ENCODE data around the gene NGLY1.

Gene NGLY1

DNA sequence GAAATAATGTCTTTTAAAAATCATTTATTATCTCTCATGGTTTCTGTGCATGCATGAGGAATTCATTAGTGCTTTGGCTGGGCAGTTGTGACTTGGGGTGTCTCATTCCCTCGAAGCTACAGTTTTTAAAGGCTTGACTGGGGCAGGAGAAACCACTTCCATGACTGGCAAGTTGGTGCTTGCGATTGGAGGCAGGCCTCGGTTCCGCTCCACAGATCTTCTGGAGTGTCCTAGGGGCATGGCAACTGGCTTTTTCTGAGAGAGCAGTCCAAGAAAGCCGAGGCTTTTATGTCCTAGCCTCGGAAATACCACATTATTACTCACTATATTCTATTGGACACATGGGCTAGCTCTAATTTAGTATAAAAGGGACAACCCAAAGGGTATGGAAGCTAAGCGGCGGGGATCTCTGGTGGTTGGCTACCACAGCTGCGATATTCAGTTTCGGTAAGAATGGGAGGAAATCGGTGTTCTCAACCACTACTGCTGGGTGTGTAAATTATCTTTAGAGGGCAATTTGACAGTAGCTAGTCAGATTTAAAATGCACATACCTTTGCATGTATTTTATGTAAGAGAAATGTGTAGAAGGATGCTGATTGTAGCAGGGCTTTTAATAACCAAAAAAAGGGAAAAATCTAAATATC is 69.8 kb downstream of the NGLY1 start:
- no peak for DNase-seq (ENCODE audit: extremely low read depth in 1 of 2, low read depth in 1 of 2)

DNA sequence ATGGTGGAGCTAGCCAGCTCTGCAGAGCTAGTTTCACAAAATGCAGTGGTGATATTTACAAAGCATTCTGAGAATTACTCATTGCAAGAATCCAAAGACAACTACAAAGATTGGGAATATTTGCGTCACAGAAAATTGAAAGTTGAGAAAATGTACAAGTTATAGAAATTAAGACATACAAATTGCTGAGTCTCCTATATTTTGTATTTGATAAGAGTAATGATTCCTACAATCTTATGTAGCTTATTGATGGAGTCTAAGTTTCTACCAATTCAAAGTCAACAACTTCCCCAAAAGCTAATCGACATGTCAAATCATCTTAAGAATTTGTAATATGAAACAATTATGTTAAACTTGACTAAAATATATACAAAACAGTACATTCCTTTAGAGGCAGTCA is 72.2 kb downstream of the NGLY1 start:
- DNase-seq (ENCODE audit: extremely low read depth in 1 of 2, low read depth in 1 of 2) = no peak

DNA sequence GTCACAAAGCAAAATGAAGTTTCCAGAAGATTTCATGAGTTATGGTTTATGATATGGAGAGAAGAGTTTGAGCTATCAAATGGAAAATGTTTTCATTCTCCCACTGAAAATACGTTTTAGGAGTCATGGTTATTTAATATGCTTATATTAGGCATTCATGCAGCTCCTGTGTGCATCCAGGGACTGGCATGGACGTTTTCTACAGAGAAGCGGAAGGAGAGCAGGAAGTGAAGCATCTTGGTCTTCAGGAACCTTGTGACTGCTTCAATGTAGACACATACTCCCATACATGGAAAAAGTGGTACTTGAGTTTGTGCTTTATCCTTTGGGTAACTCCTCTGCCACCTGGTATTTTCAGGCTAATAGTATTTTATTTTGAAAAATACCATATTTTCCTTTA is 75.2 kb downstream of the NGLY1 start:
- no peak for DNase-seq (ENCODE audit: extremely low read depth in 1 of 2, low read depth in 1 of 2)

DNA sequence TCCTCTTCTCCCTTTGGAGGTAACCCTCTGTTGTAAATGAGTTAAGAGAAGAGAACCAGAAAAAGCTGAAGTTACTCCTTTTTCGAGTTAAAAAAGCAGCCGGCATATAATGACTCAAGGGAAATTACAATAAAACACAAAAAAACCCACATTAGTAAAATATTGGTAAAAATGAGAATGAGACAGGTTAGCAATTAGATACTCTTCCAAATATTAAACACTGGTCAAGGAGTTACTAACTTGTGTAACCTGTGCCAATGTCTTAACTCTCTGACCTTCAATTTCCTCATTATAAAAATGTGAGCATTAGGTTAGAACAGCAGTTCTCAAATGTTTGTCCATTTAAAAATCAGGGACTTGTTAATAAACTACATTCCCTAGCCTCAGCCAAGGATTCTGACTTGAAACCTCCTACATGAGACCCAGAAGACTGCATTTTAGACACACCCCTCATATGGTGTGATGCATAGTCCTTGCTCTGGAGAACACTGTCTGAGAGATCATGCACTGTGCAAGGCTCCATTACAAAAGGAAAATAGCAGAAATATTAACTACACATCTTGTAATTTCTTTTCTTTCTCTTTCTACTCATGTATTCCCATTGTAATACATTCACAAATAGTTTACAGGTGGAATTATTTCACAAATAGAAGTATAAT is 75.8 kb downstream of the NGLY1 start:
- no peak for DNase-seq (ENCODE audit: extremely low read depth in 1 of 2, low read depth in 1 of 2)

DNA sequence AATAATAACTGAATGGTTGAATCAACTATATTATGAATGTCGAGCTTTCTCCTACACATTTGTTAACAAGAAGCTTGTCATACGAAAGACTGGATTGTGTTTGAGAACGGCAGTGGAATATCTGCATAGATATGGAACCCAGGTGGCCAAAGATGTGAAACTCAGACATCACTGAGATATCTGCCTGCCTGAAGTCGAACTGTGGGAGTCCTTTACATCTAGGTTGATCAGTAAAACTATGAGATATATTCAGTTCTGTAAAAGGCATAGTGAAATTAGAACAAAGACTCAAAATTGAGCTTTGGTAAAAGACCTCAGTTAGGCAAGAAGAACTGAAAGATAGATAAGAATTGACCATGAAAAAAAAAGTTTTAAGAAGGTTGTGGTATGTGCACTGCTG is 77.0 kb downstream of the NGLY1 start:
- no peak for DNase-seq (ENCODE audit: extremely low read depth in 1 of 2, low read depth in 1 of 2)

DNA sequence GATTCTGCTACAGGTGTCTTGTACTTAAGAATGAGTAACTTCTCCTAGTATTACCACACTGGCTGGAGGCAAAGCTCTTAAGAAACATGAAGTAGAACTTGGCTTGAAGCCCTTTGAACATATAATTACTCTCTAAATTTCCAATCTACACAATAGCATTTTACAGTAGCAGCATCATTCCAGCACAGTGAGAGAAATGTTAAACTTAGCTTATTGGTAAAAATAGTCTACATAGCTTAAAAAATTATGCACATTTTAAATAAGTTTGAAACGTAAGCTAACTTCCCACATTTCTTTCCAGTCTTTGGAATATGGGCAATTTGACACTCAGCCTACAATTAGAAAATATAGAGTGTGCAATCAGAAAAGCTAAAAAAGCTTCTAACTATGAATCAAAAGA is 85.7 kb downstream of the NGLY1 start:
- no peak for DNase-seq (ENCODE audit: extremely low read depth in 1 of 2, low read depth in 1 of 2)

DNA sequence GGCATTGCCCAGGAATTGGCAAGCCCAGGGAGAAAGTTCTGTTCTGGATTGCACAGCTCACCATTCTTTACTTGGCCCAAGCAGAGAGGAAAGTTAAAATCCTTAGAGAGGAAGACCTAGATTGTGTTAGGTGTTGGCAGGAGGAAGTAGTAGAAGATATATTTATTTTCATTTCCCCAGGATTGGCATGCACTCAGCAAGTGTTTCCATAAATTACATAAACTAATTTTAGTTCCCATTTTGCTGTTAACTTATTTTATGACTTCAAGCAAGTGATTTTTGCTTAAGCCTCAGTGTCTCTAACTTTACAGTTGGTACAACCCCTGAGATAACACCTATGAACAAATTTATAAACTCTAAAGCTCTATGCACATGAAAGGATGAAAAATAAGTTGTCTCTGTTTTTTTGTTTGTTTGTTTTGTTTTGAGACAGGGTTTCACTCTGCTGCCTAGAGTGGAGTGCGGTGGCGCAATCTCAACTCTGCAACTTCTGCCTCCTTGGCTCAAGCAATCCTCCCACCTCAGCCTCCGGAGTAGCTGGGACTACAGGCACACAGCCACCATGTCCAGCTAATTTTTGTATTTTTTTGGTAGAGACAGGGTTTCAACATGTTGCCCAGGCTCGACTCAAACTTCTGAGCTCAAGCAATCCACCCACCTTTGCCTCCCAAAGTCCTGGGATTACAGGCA is 87.4 kb downstream of the NGLY1 start:
- DNase-seq (ENCODE audit: extremely low read depth in 1 of 2, low read depth in 1 of 2) = no peak

DNA sequence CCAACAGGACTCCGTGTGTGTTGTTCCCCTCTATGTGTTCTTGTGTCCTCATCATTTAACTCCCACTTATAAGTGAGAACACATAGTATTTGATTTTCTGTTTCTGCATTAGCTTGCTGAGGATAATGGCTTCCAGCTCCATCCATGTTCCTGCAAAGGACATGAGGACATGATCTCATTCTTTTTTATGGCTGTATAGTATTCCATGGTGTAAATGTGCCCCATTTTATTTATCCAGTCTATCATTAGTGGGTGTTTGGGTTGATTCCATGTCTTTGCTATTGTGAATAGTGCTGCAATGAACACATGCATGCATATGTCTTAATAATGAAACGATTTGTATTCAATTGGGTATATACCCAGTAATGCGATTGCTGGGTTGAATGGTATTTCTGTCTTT is 90.0 kb downstream of the NGLY1 start:
- DNase-seq (ENCODE audit: extremely low read depth in 1 of 2, low read depth in 1 of 2) = no peak

DNA sequence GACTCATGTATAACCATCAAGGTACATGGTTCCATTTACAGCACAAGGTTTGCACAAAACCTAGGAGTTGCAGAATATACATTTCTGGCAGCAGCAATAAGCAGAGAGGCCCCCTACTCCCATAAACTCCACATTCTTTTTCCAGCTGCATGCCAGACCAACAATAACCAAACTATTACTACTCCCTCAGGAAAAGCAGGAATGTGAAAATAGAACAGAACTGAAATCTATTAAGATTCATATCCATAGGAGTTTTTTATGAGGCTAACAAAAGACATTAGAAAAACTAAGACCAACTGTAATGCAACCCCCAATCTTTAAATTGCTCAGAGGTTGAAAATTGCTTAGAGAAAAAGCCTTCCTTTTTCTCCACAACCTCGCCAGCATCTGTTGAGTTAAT is 90.9 kb downstream of the NGLY1 start:
- DNase-seq (ENCODE audit: extremely low read depth in 1 of 2, low read depth in 1 of 2) = no peak

DNA sequence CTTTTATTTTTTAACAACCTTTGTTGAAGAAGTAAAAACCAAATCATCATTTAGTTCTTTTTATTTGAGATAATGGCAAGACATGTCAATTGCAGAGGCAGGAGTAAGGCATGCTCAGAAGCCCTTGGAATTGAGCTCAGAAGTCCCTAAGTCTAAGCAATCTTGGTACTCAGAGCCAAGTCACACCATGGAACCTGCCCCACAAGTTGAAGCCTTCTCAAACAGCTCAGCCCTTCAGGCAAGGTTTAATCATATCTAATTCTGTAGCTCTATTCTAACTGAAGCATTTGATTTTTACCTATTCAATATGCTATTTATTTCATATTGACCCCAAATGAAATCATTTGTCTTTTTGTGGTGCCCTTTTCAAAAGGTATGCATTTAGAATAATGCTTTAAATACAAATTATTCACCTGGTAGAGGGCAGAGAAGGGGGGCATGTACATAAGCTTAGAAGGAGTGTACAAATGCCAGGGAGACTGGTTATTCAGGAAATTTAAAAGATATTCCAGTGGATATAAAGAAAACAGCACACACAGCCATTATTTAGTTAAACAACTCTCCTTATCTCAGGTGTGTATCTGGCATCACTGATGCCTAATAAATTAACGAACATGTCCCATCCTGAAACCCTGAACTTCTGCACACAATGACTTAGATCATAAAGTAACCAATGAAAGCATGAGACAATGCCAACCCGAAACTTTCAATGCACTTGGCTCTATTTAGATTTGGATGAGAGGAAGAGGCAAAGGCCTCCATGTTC is 92.3 kb downstream of the NGLY1 start:
- DNase-seq (ENCODE audit: extremely low read depth in 1 of 2, low read depth in 1 of 2) = no peak

DNA sequence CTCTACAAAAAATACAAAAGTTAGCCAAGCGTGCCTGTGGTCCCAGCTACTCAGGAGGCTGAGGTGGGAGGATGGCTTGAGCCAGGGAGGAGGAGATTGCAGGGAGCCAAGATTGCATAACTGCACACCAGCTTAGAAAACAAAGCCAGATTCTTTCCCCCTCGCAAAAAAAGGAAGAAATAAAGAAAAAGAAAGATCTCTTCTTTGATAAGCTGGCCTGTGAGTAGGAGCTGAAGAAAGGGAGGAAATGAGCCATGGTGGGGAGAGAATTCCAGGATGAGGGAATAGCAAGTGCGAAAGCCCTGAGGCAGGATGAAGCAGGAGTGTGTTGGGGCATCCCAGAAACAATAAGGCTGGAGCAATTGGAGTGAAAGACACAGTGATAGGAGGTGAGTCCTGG is 94.0 kb downstream of the NGLY1 start:
- DNase-seq (ENCODE audit: extremely low read depth in 1 of 2, low read depth in 1 of 2) = no peak

DNA sequence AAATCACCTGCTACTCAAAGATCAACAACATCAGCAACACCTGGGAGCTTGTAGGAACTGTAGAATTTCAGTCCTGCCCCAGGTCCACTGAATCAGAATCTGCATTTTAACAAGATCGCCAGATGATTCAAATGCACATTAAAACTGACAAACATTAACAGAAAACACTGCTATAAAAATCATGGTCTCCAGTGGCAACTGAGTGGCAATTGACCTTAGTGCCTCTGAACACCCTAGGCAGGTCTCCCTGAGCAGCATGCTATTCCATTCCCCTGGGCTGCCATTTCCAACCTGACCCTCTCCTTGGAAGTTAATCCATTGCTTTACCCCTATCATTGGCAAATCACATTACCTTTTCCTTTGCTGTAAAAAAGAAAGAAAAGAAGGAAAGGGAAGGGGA is 95.5 kb downstream of the NGLY1 start:
- DNase-seq (ENCODE audit: extremely low read depth in 1 of 2, low read depth in 1 of 2) = no peak

DNA sequence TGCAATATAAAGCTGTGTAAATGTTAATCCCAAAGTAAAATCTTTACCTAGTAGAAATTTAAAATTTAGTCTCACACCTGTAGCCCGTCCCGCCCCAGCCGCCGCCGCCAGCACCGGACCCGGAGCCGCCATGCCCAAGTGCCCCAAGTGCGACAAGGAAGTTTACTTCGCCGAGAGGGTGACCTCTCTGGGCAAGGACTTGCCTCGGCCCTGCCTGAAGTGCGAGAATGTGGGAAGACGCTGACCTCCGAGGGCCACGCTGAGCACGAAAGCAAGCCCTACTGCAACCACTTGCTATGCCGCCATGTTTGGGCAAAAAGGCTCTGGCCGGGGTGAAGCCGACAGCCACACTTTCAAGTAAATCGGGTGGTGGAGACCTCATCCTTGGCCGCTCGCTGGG is 96.5 kb downstream of the NGLY1 start:
- DNase-seq (ENCODE audit: extremely low read depth in 1 of 2, low read depth in 1 of 2) = no peak

DNA sequence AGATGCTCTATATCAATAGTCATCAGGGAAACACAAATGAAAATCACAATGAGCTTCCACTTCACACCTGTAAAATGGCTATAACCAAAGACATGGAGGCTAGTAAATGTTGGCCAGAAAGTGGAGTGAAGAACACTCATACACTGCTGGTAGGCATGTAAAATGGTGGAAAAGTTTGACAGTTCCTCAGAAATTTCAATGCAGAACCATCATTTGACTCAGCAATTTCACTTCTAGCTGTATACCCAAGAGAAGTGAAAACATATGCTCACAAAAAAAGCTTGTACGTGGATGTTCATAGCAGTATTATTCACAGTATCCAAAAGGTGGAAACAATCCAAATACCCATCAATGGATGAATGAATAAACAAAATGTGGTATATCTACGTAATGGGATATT is 99.4 kb downstream of the NGLY1 start:
- DNase-seq (ENCODE audit: extremely low read depth in 1 of 2, low read depth in 1 of 2) = no peak

DNA sequence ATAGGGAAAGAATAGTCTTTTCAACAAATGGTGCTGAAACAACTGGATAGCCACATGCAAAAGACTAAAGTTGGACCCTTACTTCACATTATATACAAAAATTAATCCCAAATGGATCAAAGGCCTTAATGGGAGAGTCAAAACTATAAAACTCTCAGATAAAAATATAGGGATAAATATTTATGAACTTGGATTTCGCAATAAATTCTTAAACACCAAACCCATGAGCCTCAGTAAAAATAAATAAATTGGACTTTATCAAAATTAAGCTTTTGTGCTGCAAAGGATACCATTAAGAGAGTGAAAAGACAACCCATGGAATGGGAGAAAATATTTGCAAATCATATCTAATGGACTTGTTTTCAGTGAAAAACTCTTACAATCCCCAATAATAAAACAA is 99.8 kb downstream of the NGLY1 start:
- DNase-seq (ENCODE audit: extremely low read depth in 1 of 2, low read depth in 1 of 2) = no peak

DNA sequence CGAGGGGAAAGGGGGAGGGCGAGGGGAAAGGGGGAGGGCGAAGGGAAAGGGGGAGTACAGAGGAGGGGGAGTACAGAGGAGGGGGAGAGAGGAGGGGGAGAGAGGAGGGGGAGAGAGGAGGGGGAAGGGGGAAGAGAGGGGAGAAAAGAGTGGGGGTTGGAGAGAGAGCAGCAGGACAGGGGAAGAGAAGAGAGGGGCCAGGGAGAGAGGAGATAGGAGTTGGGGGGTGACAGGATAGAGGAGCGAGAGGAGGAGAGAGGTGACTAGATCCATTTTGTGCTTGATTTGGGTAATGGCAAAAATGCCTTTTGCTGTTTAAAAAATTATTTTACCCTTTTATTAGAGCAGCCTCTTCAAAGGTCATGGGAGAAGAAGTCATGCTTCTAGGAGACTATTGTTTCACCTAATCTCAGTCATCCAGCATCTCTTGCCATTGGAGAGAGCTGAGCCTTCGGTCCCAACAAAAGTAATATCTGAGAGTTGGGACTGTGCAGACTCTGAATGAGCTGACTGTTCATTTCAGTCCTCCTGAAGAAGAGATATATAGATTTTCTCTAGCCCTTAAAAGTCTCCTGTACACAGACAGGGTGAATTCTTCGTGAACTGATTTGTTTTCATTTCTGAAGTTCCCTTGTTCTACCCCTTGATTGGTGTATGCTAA is 103.5 kb downstream of the NGLY1 start:
- DNase-seq (ENCODE audit: extremely low read depth in 1 of 2, low read depth in 1 of 2) = no peak

DNA sequence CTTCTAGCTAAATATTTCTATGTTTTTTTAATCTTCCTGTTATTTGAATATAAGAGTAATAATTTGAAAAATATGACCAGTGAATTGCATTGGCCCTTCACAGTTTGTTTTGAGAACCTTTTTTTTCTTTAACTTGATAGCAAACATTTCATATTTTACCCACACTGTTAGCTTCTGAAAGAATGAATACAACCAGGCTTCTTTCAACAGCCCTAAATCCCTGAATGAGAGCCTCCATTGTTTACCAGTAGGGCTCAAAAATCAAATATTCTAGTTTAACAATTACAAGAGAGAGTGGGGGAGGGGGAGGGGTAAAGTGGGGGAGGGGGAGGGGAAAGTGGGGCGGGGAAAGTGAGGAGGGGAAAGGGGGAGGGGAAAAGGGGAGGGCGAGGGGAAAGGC is 104.1 kb downstream of the NGLY1 start:
- no peak for DNase-seq (ENCODE audit: extremely low read depth in 1 of 2, low read depth in 1 of 2)

DNA sequence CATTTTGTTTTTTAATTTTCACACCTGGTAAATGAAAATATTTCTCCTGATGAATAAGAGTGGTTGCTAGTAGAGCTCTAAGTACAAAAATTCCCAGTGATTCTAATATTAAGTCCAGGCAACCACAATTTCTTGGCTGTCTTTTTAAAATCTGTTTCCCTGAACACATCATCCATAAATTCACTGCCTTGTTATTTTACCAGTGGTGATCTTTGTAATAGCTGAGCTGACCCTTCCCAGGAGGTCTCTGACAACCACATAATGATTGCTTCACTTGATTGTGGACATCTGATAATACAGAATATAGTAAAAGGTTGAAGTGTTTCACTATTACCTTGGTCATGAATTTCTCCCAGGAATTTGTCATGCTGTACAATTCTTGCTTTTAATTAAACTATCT is 104.7 kb downstream of the NGLY1 start:
- no peak for DNase-seq (ENCODE audit: extremely low read depth in 1 of 2, low read depth in 1 of 2)

DNA sequence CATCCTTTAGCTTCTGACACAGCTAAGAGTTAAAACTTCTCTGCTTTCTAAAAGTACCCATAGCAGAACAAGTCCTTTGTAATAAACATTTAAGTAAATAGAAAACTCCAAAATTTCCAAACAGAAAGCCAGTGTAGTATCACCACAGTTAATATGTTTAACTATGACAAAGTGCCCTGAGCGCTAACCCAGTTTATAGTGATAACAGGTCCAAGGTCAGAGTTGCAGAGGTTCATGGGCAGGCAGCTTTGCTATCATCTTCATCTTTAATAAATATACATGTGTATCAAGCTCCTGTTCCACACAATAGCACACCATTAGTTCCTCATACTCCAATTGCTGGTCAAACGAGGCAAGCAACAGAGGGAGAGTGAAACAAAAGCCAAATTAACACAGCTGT is 106.1 kb downstream of the NGLY1 start:
- no peak for DNase-seq (ENCODE audit: extremely low read depth in 1 of 2, low read depth in 1 of 2)

DNA sequence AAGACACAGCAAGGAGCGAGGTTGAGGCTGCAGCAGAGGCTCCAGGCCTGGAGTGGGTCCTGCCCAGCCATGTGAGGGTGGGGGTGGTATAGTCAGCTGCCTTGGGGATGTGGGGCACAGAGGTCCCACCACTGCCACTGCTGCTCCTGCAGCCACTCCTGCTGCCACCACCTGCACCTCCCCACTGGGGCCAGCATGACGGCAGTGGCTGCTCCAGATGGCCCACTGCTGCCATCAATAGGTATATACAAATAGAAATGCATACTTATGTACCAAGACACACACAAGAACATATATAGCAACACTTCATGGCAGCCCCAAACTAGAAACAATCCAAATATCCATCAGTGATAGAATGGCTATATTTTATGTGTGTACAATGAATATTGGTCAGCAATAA is 108.6 kb downstream of the NGLY1 start:
- DNase-seq (ENCODE audit: extremely low read depth in 1 of 2, low read depth in 1 of 2) = no peak

DNA sequence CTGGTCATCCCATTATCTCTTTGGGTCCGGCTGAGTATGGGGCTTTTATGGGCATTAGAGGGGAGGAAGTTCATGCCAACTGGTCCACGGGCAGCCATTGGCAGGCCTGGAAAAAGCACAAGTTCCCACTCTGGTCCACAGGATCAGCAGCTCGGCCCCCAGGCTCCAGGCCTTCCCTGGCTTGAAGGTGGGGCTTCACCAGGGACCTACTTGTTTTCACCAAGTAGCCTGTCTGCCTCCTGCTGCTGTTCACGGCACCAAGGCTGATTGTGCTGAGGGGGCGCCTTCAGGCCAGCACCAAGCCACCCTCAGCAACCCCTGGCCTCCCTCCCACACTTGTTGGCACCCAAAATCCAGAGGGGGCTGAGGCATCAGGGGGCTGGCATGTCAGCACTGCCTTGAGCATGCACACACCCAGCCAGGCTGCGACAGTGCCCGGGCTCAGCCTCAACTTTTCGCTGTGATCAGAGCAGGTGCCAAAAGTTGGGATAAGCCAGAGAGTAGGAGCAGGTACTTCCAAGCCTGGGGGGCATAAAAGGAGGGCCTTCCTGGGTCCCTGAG is 109.4 kb downstream of the NGLY1 start:
- no peak for DNase-seq (ENCODE audit: extremely low read depth in 1 of 2, low read depth in 1 of 2)
